ENCODE results near the gene ZBTB9. TPM values are rescaled to one million over a fixed set of nuclear protein-coding genes. Genes with fewer than 3 reads are reported as not detected.

The ZBTB9 gene
- polyA plus RNA-seq, 2 of the 4 experiments (the other 2 are of a cell fraction), result 6.9 to 9.9 TPM

DNA sequence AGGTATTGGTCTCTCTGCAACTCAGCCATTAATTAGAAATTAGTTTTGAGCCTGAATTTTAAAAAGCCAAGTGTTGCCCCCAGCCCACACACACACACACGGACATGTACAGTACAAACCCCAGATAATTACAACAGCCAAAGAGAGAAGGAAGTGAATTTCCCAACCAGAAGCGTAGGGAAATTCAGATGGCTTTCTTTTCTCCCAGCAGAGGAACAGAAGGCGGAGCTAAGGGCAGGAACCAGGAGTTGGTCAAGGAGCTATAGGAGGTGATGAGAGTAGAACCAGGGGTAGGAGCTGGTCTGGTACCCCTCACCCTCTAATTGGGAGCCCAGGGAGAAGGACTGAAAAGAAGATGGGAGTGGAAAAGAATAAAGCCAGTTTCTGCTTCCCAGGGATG, 3.9 kb upstream of the ZBTB9 start:
- H3K4me2 ChIP-seq, result no peak overlapping the region
- ChIA-PET POLR2A (no interaction called here), CTCF (interaction anchor here (0.6 to 1.6 kb wide), 3 partner anchors 14 to 251 kb away, joined by 3 to 5 read pairs (median 4); no protein-coding TSS in a partner anchor)
- H3K9me3 ChIP-seq, result no peaks in the 10 kb centered on the region
- H3K4me3 ChIP-seq, result no peak overlapping the region
- H3K27ac ChIP-seq, result no peak overlapping the region
- DNase-seq (ENCODE audit: low read depth in 1 of 2, low spot score in 1 of 2), result no peak
- TF ChIP-seq ZNF302 (CRISPR knock-in tag; IDR thresholded peaks at IDR 0.05) (no peak), NR3C1 (IDR thresholded peaks at IDR 0.05) (no peak), KDM5A (IDR thresholded peaks at IDR 0.05) (no peak), RCOR1 (IDR thresholded peaks at IDR 0.05; ENCODE audit: low read depth, low read length) (no peak), JUNB (IDR thresholded peaks at IDR 0.05) (no peak), RNF2 (IDR thresholded peaks at IDR 0.05; ENCODE audit: borderline replicate concordance, low read depth) (no peak), HOXB13 (CRISPR knock-in tag; IDR thresholded peaks at IDR 0.05; ENCODE audit: low read depth) (no peak), FOXS1 (CRISPR knock-in tag; IDR thresholded peaks at IDR 0.05) (no peak), ZFP36 (IDR thresholded peaks at IDR 0.05; ENCODE audit: borderline replicate concordance, partially characterized antibody) (no peak), RAD21 (conservative IDR thresholded peaks at IDR 0.05 in 1 of 2, IDR thresholded peaks at IDR 0.05 in 1 of 2) (no peak), CBX2 (IDR thresholded peaks at IDR 0.05; ENCODE audit: borderline replicate concordance, low read depth) (no peak), RARB (CRISPR knock-in tag; IDR thresholded peaks at IDR 0.05) (no peak), SREBF2 (IDR thresholded peaks at IDR 0.05) (no peak), CBX8 (IDR thresholded peaks at IDR 0.05) (no peak), FOSB (CRISPR knock-in tag; IDR thresholded peaks at IDR 0.05) (no peak), HOXA7 (CRISPR knock-in tag; IDR thresholded peaks at IDR 0.05) (no peak), ZSCAN20 (CRISPR knock-in tag; IDR thresholded peaks at IDR 0.05) (no peak)
- TF ChIP-seq, protein P1, sequence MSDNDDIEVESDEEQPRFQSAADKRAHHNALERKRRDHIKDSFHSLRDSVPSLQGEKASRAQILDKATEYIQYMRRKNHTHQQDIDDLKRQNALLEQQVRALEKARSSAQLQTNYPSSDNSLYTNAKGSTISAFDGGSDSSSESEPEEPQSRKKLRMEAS (IDR thresholded peaks at IDR 0.05), result no peak
- WGBS (ENCODE audit: missing lambda C conversion rate), result 87% methylated on average over 3 of the region's 3 CpGs
- peaks cover 10% of the 10 kb centered on the region; the same call in 2 of the 3 replicates for H3K4me1 ChIP-seq
- ATAC-seq, result no peak
- no peak for FAIRE-seq

- WGBS (ENCODE audit: missing lambda C conversion rate), result 97% methylated on average over 14 of the region's 15 CpGs
- Histone ChIP-seq H3K4me3 (no peak overlapping the region), H3K9me3 (no peaks in the 10 kb centered on the region), H3K4me2 (no peak overlapping the region), H3K4me1 (peaks cover 10% of the 10 kb centered on the region; the same call in 2 of the 3 replicates), H3K27ac (no peak overlapping the region)
- ATAC-seq, result no peak
- no peak for FAIRE-seq
- DNase-seq (ENCODE audit: low read depth in 1 of 2, low spot score in 1 of 2), result no peak
- ChIA-PET CTCF (interaction anchor here (1.0 kb wide), 1 partner anchor 249 kb away, joined by 3 read pairs; no protein-coding TSS in a partner anchor), POLR2A (no interaction called here)
- no peak for TF ChIP-seq CBX8 (IDR thresholded peaks at IDR 0.05)
- TF ChIP-seq, protein P1 (IDR thresholded peaks at IDR 0.05), result no peak
Observed at GRCh38 chr6:33451606-33452005, 2.8 kb upstream of the ZBTB9 start.

- ATAC-seq (no peak), DNase-seq (ENCODE audit: low read depth in 1 of 2, low spot score in 1 of 2) (no peak), FAIRE-seq (no peak)
- Histone ChIP-seq H3K4me2 (no peak overlapping the region), H3K9me3 (no peaks in the 10 kb centered on the region), H3K4me1 (peaks cover 10% of the 10 kb centered on the region; the same call in 2 of the 3 replicates), H3K4me3 (no peak overlapping the region), H3K27ac (no peak overlapping the region)
- TF ChIP-seq PHF8 (IDR thresholded peaks at IDR 0.05; ENCODE audit: borderline replicate concordance, low read depth), result no peak
- TF ChIP-seq HOXB5 (CRISPR knock-in tag; IDR thresholded peaks at IDR 0.05), result no peak
- TF ChIP-seq POLR2AphosphoS2 (conservative IDR thresholded peaks at IDR 0.05; ENCODE audit: low read length), result no peak
- TF ChIP-seq, protein P2, sequence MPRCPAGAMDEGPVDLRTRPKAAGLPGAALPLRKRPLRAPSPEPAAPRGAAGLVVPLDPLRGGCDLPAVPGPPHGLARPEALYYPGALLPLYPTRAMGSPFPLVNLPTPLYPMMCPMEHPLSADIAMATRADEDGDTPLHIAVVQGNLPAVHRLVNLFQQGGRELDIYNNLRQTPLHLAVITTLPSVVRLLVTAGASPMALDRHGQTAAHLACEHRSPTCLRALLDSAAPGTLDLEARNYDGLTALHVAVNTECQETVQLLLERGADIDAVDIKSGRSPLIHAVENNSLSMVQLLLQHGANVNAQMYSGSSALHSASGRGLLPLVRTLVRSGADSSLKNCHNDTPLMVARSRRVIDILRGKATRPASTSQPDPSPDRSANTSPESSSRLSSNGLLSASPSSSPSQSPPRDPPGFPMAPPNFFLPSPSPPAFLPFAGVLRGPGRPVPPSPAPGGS (IDR thresholded peaks at IDR 0.05), result no peak
- no peak for TF ChIP-seq RCOR1 (IDR thresholded peaks at IDR 0.05; ENCODE audit: low read depth, low read length)
- TF ChIP-seq HDAC2 (IDR thresholded peaks at IDR 0.05), result no peak
- no peak for TF ChIP-seq JUN (IDR thresholded peaks at IDR 0.05)
- no peak for TF ChIP-seq ESRRA (IDR thresholded peaks at IDR 0.05; ENCODE audit: borderline replicate concordance, low read length)
- TF ChIP-seq NPAS2 (CRISPR knock-in tag; IDR thresholded peaks at IDR 0.05; ENCODE audit: borderline replicate concordance), result no peak
- TF ChIP-seq KDM1A (IDR thresholded peaks at IDR 0.05; ENCODE audit: low read depth), result no peak
- no peak for TF ChIP-seq HEYL (CRISPR knock-in tag; IDR thresholded peaks at IDR 0.05)
- ChIA-PET CTCF (no interaction called here), POLR2A (interaction anchor here (0.7 kb wide), 1 partner anchor 171 kb away, joined by 4 read pairs; no protein-coding TSS in a partner anchor)
- 80% methylated on average over 1 of the region's 4 CpGs for WGBS (ENCODE audit: missing lambda C conversion rate)
Observed at GRCh38 chr6:33452496-33452895, 1.9 kb upstream of the ZBTB9 start.

Data from A549 (cell line).